ENCODE results near the gene SLC22A2.
"Not testable (repeated sequence)": the region's sequence is repeated elsewhere in the genome, so short reads cannot be mapped to it uniquely, and the experiment has no call there.

Gene SLC22A2

GRCh38 chr6:160258346-160259142 is at the start of gene SLC22A2:
Gene SLC22A2, minus strand, starts transcription at chr6:160258821. Its CDS starts 64 bp downstream, at chr6:160258757.
- DNase-seq: no peak

DNA sequence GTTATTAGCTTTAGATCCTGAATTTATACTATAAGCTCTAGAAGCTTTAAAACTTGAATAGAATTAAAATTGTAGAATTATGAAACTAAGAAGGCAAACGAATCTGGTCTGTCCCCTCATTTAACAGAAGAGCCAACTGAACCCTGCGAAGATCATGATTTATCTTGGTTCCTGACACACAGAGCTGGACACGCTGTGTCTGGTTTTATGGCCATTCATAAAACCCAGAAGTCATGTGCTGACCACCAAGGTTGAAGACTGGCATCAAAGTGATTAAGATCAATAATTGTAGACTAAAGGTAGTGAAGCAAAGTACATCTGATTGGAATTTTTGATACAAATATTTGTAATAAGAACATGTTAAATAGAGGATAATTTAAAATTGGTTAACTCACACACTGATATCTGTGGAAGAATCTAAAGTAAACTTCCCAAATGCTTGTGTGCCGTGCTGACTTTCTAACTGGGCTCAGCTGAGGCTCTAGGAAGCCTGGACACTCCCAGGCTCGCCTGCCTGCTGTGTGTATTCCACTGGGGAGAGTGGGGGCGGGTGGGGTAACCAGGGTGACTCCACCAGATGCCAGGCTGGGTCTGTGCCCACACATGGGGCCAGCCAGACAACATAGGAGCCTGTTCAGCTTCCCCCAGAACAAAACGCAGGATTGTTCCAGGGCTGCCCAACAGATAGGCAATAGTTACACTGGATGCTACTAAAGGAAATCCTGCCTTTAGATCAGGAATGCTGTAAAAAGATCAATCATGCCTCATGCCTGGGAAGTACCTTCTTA is 47.5 kb upstream of the SLC22A2 start:
- DNase-seq: no peak

GRCh38 chr6:160303806-160304205 is 45.2 kb upstream of the SLC22A2 start:
- no peak for DNase-seq

GRCh38 chr6:160302431-160303082 is 43.9 kb upstream of the SLC22A2 start:
- DNase-seq: not testable (repeated sequence)

DNA sequence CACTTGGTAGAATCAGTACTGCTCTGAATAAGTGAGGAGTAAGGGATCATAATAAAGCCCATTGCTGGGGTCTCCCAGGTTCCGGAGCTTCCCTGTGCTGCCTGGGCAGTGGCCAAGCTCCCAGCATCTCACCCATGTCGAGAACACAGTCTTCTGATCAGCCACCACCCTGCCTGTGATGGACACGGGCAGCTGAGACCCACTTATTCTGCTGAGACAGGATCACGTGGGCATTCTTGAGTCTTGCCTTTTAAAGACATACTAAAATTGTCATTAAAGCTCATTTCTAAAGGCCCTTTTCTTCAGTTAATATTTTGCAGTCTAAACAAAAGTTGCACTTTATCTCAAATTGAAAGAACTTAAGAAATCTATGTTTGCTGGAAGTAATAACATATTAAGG is 42.7 kb upstream of the SLC22A2 start:
- DNase-seq: no peak

- DNase-seq: no peak
Observed at GRCh38 chr6:160300076-160300695, 41.6 kb upstream of the SLC22A2 start.

DNA sequence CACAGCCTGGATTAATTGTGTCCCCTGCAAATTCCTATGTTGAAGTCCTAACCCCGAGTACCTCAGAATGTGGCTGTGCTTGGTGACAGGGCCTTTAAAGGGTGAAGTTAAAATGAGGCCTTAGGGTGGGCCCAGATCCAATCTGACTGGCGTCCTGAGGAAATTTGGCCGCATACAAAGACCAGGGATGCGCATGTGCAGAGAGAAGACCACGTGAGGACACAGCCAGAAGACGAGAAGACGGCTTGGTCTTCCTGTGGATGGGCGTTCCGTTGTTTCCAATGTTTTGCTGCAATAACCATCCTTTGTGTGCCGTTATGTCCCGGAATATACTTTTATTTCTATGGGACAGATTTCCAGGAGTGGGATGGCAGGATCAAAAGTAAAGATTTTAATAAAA is 40.9 kb upstream of the SLC22A2 start:
- DNase-seq: no peak

DNA sequence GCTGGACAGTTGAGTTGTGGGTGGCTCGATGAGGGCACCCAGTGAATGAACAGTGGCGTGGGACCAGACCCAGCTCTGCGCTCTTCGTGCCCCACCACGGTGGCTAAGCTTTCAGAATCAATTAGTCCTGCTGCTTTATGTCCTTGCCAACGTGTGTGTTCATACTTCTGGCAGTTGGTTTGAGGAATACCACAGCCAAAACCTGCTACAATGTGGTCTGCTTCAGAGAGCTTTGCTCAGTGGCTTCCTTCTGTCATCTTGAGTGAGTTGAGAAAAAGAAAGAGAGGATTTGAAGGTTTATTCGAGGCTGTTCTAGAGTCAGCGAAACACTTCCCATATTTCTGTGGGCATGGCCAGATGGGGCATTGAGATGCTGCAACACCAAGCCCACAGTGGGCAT is 39.5 kb upstream of the SLC22A2 start:
- no peak for DNase-seq

DNA sequence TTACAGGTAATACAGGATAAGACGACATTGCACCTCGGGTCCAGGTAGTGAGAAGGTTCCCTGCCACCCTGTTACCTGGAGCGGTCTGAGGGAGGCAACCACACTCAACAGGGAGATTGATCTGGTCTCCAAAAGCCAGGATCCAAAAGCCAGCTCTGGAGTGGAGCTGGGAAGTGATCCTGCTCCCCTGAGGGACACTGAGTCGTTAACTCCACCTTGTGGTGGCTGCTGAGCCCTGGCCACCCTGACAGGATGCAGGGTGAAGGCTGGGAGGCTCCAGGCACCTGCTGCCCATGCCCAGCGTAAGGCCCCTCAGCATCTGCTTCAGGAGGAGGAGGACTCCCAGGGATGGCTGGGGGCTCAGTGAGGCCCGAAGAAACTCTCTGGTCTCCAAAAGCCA is 38.7 kb upstream of the SLC22A2 start:
- DNase-seq: no peak

GRCh38 chr6:160293844-160294243 is 35.2 kb upstream of the SLC22A2 start:
- DNase-seq: no peak

- DNase-seq: no peak
Observed at GRCh38 chr6:160285541-160286105, 27.0 kb upstream of the SLC22A2 start.

DNA sequence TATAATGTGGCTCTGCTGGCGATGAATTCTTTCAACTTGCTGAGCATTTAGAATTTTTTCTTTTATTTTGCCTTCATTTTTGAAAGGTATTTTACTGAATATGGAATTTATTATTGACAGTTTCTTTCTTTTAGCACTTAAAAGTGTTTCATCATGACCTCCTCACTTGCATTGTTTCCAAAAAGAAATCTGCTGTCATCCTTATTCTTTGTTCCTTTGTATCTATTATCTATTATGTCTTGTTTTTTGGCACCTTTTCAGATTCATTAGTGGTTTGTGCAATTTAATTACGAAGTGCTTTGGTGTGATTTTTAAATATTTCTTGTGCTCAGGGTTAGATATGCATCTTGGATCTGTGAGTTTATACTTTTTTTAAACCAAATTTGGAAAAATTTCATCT is 26.0 kb upstream of the SLC22A2 start:
- no peak for DNase-seq

GRCh38 chr6:160282444-160282843 is 23.8 kb upstream of the SLC22A2 start:
- DNase-seq: no peak

GRCh38 chr6:160279850-160280249 is 21.2 kb upstream of the SLC22A2 start:
- DNase-seq: no peak

GRCh38 chr6:160278786-160279310 is 20.2 kb upstream of the SLC22A2 start:
- no peak for DNase-seq

DNA sequence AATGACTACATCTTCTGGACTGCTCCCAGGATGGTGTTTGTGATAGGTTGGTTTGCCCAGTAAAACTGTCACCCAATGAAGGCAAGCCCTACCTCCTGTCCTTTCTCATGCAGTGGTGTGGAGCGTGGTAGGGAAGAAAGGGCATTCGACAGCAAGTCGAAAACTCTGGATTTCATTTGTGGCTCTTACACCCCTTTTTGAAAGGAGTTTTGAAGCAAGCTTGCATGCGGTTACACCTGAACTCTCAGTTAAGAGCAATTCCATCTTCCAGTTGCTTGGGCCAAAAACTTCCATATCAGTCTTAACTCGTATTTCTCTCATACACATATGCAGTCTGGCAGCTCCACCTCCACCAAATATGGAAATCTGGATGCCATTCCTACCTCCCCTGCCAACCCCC is 19.7 kb upstream of the SLC22A2 start:
- DNase-seq: no peak

DNA sequence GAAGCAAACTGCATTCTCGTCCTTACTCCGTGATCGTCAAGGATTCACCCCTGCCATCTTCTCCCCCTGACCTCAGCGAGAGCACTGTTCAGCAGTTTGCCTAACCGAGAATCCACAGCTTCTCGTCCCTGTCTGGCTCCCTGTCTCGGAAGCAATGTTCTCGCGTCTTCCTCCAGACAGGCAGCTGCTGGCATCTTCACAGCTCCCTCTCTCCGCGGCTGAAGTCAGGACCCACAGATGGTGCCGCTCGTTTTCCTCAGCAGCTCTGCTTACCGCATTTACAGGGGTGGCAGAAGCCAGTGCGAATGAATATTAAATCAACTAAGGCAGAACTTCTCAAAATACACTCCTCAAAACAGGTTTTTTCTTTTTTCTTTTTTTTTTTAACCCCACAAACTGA is 18.9 kb upstream of the SLC22A2 start:
- DNase-seq: no peak

DNA sequence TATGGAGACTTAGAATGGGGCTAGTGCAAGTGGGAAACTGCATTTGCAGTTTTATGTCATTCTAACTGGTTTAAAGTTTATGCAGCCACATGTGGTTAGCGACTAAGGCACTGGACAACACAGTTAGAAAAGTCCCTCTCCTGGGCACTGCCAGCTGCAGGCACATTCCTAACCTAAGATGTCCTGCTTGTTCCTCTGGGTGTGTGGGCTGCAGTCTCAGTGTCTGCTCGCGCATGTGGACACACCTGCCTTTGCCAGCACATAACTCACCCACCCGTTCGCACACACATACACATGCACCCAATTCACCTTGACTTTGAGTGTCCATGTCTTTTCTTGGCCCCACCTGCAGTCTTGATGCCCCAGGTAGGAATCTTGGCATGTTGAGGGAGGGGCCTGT is 18.5 kb upstream of the SLC22A2 start:
- DNase-seq: no peak

GRCh38 chr6:160276126-160276525 is 17.5 kb upstream of the SLC22A2 start:
- DNase-seq: no peak

GRCh38 chr6:160275511-160276003 is 16.9 kb upstream of the SLC22A2 start:
- no peak for DNase-seq

GRCh38 chr6:160274871-160275510 is 16.4 kb upstream of the SLC22A2 start:
- no peak for DNase-seq

GRCh38 chr6:160273750-160274149 is 15.1 kb upstream of the SLC22A2 start:
- DNase-seq: no peak
